HEK293 (cell line): Measurements from ENCODE around the gene PIP5K1B.

Experiments
- ATF2 ChIP-seq: fragments of 450-650 bp; formaldehyde crosslinking; IDR thresholded peaks from 2 replicates; pipeline ENCODE4 v1.5.1; 2016; ENCODE audit warnings: missing biosample characterization, missing genetic modification characterization, low read depth
- CTCF ChIP-seq: fragments of 450-650 bp; formaldehyde crosslinking; IDR thresholded peaks from 2 replicates; pipeline ENCODE4 v1.5.1; 2016; ENCODE audit warnings: missing biosample characterization, missing genetic modification characterization
- OSR2 ChIP-seq: fragments of 450-650 bp; formaldehyde crosslinking; IDR thresholded peaks from 2 replicates; pipeline ENCODE4 v1.5.1; 2016; ENCODE audit warnings: missing biosample characterization, missing genetic modification characterization
- ZFP69B ChIP-seq: fragments of 450-650 bp; formaldehyde crosslinking; IDR thresholded peaks from 2 replicates; pipeline ENCODE4 v1.5.1; 2016; ENCODE audit warnings: missing biosample characterization, missing genetic modification characterization
- ZNF366 ChIP-seq: fragments of 450-650 bp; formaldehyde crosslinking; conservative IDR thresholded peaks from 2 replicates; pipeline ENCODE4 v1.5.1; 2016; ENCODE audit warnings: missing biosample characterization, missing genetic modification characterization
- ZNF394 ChIP-seq: fragments of 450-650 bp; formaldehyde crosslinking; IDR thresholded peaks from 2 replicates; pipeline ENCODE4 v1.5.1; 2016; ENCODE audit warnings: missing biosample characterization, missing genetic modification characterization, mild to moderate bottlenecking, moderate library complexity, borderline replicate concordance
- ZNF416 ChIP-seq: fragments of 450-650 bp; formaldehyde crosslinking; IDR thresholded peaks from 2 replicates; pipeline ENCODE4 v1.5.1; 2016; ENCODE audit warnings: missing biosample characterization, missing genetic modification characterization
- ZNF792 ChIP-seq: fragments of 450-650 bp; formaldehyde crosslinking; IDR thresholded peaks from 2 replicates; pipeline ENCODE4 v1.5.1; 2016; ENCODE audit warnings: missing biosample characterization, missing genetic modification characterization
- ZSCAN4 ChIP-seq: fragments of 450-650 bp; formaldehyde crosslinking; IDR thresholded peaks from 2 replicates; pipeline ENCODE4 v1.5.1; 2017; ENCODE audit warnings: missing biosample characterization, missing genetic modification characterization
- ZSCAN5A ChIP-seq: fragments of 450-650 bp; formaldehyde crosslinking; IDR thresholded peaks from 2 replicates; pipeline ENCODE4 v1.5.1; 2016; ENCODE audit warnings: missing biosample characterization, missing genetic modification characterization

- no peak for TF ChIP-seq CTCF (tag by site-specific recombination)
- no peak for TF ChIP-seq ZNF394 (tag by site-specific recombination)
- TF ChIP-seq ZNF792, result no peak
- TF ChIP-seq OSR2 (tag by site-specific recombination), result no peak
- TF ChIP-seq ATF2 (tag by site-specific recombination), result no peak
- TF ChIP-seq ZSCAN4, result no peak
- TF ChIP-seq ZSCAN5A (tag by site-specific recombination), result no peak
- no peak for TF ChIP-seq ZNF366 (tag by site-specific recombination)
- TF ChIP-seq ZNF416 (tag by site-specific recombination), result no peak
- TF ChIP-seq ZFP69B (tag by site-specific recombination), result no peak
These were observed 290.7 kb downstream of the PIP5K1B start for GRCh38 chr9:68995776-68996175.
